ENCODE results near the gene CATSPER3. TPM values are rescaled to one million over a fixed set of nuclear protein-coding genes. Genes with fewer than 3 reads are reported as not detected.

Gene CATSPER3
- total RNA-seq, 2 donors from 2014 or later = 0.52 TPM; not detected in 1

- no peaks in the 10 kb centered on the region for H3K4me1 ChIP-seq
- WGBS, 2 donors = 14 to 25% methylated on average over 8 of the region's 8 CpGs
- intact Hi-C loops (cut with DNase I) = no loop called here
- TF ChIP-seq, protein P1, sequence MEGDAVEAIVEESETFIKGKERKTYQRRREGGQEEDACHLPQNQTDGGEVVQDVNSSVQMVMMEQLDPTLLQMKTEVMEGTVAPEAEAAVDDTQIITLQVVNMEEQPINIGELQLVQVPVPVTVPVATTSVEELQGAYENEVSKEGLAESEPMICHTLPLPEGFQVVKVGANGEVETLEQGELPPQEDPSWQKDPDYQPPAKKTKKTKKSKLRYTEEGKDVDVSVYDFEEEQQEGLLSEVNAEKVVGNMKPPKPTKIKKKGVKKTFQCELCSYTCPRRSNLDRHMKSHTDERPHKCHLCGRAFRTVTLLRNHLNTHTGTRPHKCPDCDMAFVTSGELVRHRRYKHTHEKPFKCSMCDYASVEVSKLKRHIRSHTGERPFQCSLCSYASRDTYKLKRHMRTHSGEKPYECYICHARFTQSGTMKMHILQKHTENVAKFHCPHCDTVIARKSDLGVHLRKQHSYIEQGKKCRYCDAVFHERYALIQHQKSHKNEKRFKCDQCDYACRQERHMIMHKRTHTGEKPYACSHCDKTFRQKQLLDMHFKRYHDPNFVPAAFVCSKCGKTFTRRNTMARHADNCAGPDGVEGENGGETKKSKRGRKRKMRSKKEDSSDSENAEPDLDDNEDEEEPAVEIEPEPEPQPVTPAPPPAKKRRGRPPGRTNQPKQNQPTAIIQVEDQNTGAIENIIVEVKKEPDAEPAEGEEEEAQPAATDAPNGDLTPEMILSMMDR (IDR thresholded peaks at IDR 0.05) = no peak
- TF ChIP-seq POLR2A (IDR thresholded peaks at IDR 0.05) = no peak
- no peak overlapping the region for H3K4me3 ChIP-seq
- H3K9me3 ChIP-seq = no peaks in the 10 kb centered on the region
- H3K27me3 ChIP-seq = no peaks in the 10 kb centered on the region
- ATAC-seq = no peak
- no peak overlapping the region for H3K27ac ChIP-seq
- no peak for DNase-seq
- H3K36me3 ChIP-seq (replicated peaks in 1 of 2; ENCODE audit: insufficient read depth in 1 of 2, low read depth in 2 of 2) = no peaks in the 10 kb centered on the region
Observed at GRCh38 chr5:135053989-135054388, 86.3 kb downstream of the CATSPER3 start.

- Histone ChIP-seq H3K27me3 (no peaks in the 10 kb centered on the region), H3K4me3 (no peak overlapping the region), H3K9me3 (no peaks in the 10 kb centered on the region), H3K36me3 (replicated peaks in 1 of 2; ENCODE audit: insufficient read depth in 1 of 2, low read depth in 2 of 2) (no peaks in the 10 kb centered on the region), H3K4me1 (no peaks in the 10 kb centered on the region), H3K27ac (no peak overlapping the region)
- TF ChIP-seq, protein P1 (IDR thresholded peaks at IDR 0.05) = no peak
- TF ChIP-seq POLR2A (IDR thresholded peaks at IDR 0.05) = no peak
- 72 to 75% methylated on average over 1 to 2 of the region's 2 CpGs for WGBS, 2 donors
- no peak for ATAC-seq
- intact Hi-C loops (cut with DNase I) = no loop called here
- no peak for DNase-seq
Observed at GRCh38 chr5:135054546-135054945, 86.8 kb downstream of the CATSPER3 start.

GRCh38 chr5:135055396-135055795 lies 87.7 kb downstream of the CATSPER3 start:
- H3K27ac ChIP-seq = no peak overlapping the region
- ATAC-seq (no peak), DNase-seq (no peak)
- TF ChIP-seq POLR2A (IDR thresholded peaks at IDR 0.05) = no peak
- no peaks in the 10 kb centered on the region for H3K27me3 ChIP-seq
- no peaks in the 10 kb centered on the region for H3K36me3 ChIP-seq (replicated peaks in 1 of 2; ENCODE audit: insufficient read depth in 1 of 2, low read depth in 2 of 2)
- no peaks in the 10 kb centered on the region for H3K9me3 ChIP-seq
- intact Hi-C loops (cut with DNase I) = no loop called here
- no peaks in the 10 kb centered on the region for H3K4me1 ChIP-seq
- 77 to 80% methylated on average over 3 to 4 of the region's 5 CpGs for WGBS, 2 donors
- H3K4me3 ChIP-seq = no peak overlapping the region

DNA sequence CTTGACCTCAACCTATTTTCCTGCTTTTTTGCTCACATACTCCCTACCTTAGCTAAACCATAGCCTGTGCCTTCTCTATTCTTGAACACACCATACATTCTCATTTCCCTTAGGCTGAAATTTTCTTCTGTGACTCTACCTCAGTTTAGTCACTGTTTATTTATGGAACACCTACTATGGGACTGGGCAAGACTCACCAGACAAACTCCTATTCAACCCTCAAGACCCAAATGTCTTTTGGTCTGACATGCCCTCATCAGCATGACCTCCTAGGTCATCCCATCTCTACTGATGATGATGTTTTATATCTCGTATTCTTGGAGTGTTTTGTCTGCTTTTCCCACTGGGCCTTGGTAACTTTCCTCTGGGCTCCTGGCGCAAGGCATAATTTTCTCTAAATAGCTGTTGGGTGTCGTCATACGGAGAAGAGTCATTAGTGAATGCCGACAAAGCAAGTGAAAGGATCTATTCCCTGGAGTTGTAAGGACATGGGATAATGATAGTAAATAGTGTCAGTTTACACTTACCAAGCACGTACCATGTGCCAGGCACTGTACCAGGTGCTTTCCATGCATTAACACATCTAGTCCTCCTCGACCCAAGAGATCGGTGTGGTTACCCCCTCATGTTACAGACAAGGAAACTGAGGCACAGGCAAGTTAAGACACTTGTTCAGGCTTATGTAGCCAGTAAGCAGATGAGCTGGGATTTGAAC lies 88.8 kb downstream of the CATSPER3 start:
- H3K27ac ChIP-seq = no peak overlapping the region
- 64 to 75% methylated on average over 8 of the region's 8 CpGs for WGBS, 2 donors
- no peak overlapping the region for H3K4me3 ChIP-seq
- H3K4me1 ChIP-seq = no peaks in the 10 kb centered on the region
- intact Hi-C loops (cut with DNase I) = no loop called here
- ATAC-seq = no peak
- H3K27me3 ChIP-seq = no peaks in the 10 kb centered on the region
- no peak for DNase-seq
- TF ChIP-seq, protein P1 (IDR thresholded peaks at IDR 0.05) = no peak
- no peak for TF ChIP-seq POLR2A (IDR thresholded peaks at IDR 0.05)
- H3K9me3 ChIP-seq = no peaks in the 10 kb centered on the region
- no peaks in the 10 kb centered on the region for H3K36me3 ChIP-seq (replicated peaks in 1 of 2; ENCODE audit: insufficient read depth in 1 of 2, low read depth in 2 of 2)

DNA sequence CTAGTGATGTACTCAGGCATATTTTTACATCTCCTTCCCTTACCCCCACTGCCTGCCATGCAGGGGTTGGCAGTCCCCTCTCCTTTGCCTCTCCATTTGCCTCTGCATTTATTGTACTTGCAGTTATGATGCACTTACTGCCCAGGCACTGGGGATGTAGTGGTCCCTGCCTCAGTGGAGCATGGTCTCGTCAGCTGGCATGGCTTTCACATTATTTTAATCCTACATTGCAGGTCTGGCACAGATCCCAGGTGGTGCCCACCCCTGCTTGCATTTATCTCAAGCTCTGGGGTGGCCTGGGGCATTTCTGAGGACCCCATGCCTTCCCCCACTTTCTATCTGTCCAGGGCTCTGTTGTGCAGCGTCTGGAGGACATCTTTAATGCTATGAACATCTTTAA lies 89.5 kb downstream of the CATSPER3 start:
- ATAC-seq (no peak), DNase-seq (no peak)
- no peaks in the 10 kb centered on the region for H3K4me1 ChIP-seq
- no peak overlapping the region for H3K4me3 ChIP-seq
- H3K27me3 ChIP-seq = no peaks in the 10 kb centered on the region
- 60 to 74% methylated on average over 2 of the region's 2 CpGs for WGBS, 2 donors
- H3K27ac ChIP-seq = no peak overlapping the region
- no peaks in the 10 kb centered on the region for H3K9me3 ChIP-seq
- H3K36me3 ChIP-seq (replicated peaks in 1 of 2; ENCODE audit: insufficient read depth in 1 of 2, low read depth in 2 of 2) = no peaks in the 10 kb centered on the region
- TF ChIP-seq POLR2A (IDR thresholded peaks at IDR 0.05) = no peak
- TF ChIP-seq, protein P1 (IDR thresholded peaks at IDR 0.05) = no peak
- intact Hi-C loops (cut with DNase I) = no loop called here
